Measurements from ENCODE around the gene ACTL10.

ACTL10 gene

GRCh38 chr20:33685328-33686099 lies 18.8 kb downstream of the ACTL10 start (continued):
- no peak for TF ChIP-seq ZNF530 (tag by site-specific recombination; IDR thresholded peaks at IDR 0.05; ENCODE audit: low read depth)
- TF ChIP-seq, protein P1, sequence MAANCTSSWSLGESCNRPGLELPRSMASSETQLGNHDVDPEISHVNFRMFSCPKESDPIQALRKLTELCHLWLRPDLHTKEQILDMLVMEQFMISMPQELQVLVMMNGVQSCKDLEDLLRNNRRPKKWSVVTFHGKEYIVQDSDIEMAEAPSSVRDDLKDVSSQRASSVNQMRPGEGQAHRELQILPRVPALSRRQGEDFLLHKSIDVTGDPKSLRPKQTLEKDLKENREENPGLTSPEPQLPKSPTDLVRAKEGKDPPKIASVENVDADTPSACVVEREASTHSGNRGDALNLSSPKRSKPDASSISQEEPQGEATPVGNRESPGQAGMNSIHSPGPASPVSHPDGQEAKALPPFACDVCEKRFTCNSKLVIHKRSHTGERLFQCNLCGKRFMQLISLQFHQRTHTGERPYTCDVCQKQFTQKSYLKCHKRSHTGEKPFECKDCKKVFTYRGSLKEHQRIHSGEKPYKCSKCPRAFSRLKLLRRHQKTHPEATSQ (tag by site-specific recombination; IDR thresholded peaks at IDR 0.05), result no peak
- TF ChIP-seq, protein P2, sequence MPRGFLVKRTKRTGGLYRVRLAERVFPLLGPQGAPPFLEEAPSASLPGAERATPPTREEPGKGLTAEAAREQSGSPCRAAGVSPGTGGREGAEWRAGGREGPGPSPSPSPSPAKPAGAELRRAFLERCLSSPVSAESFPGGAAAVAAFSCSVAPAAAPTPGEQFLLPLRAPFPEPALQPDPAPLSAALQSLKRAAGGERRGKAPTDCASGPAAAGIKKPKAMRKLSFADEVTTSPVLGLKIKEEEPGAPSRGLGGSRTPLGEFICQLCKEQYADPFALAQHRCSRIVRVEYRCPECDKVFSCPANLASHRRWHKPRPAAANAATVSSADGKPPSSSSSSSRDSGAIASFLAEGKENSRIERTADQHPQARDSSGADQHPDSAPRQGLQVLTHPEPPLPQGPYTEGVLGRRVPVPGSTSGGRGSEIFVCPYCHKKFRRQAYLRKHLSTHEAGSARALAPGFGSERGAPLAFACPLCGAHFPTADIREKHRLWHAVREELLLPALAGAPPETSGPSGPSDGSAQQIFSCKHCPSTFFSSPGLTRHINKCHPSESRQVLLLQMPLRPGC (tag by site-specific recombination; IDR thresholded peaks at IDR 0.05), result no peak; the same call in 1 of the 2 replicates
- TF ChIP-seq ZNF792 (tag by site-specific recombination; IDR thresholded peaks at IDR 0.05), result no peak
- peak; percentile 20; the same call in 1 of the 2 replicates for TF ChIP-seq ZIC2 (tag by site-specific recombination; IDR thresholded peaks at IDR 0.05)
- no peak for TF ChIP-seq ZNF16 (tag by site-specific recombination; IDR thresholded peaks at IDR 0.05; ENCODE audit: low read depth)
- TF ChIP-seq FEZF1 (tag by site-specific recombination; IDR thresholded peaks at IDR 0.05), result no peak
- TF ChIP-seq ZNF776 (tag by site-specific recombination; IDR thresholded peaks at IDR 0.05; ENCODE audit: borderline replicate concordance), result no peak
- TF ChIP-seq GFI1B (tag by site-specific recombination; IDR thresholded peaks at IDR 0.05), result no peak
- TF ChIP-seq ZNF2 (tag by site-specific recombination; IDR thresholded peaks at IDR 0.05), result no peak
- TF ChIP-seq ZNF341 (tag by site-specific recombination; IDR thresholded peaks at IDR 0.05; ENCODE audit: low read depth), result 0 out of 2 replicates have a peak, but pooled peaks have one; percentile 42
- TF ChIP-seq, protein P3, sequence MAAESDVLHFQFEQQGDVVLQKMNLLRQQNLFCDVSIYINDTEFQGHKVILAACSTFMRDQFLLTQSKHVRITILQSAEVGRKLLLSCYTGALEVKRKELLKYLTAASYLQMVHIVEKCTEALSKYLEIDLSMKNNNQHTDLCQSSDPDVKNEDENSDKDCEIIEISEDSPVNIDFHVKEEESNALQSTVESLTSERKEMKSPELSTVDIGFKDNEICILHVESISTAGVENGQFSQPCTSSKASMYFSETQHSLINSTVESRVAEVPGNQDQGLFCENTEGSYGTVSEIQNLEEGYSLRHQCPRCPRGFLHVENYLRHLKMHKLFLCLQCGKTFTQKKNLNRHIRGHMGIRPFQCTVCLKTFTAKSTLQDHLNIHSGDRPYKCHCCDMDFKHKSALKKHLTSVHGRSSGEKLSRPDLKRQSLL (tag by site-specific recombination; IDR thresholded peaks at IDR 0.05), result no peak
- no peak for TF ChIP-seq ZNF560 (tag by site-specific recombination; IDR thresholded peaks at IDR 0.05; ENCODE audit: borderline replicate concordance)
- no peak for TF ChIP-seq ZNF837 (tag by site-specific recombination; IDR thresholded peaks at IDR 0.05)
- no peak for TF ChIP-seq ZNF138 (tag by site-specific recombination; IDR thresholded peaks at IDR 0.05; ENCODE audit: borderline replicate concordance)
- no peak for TF ChIP-seq BCL11B (tag by site-specific recombination; IDR thresholded peaks at IDR 0.05; ENCODE audit: low read depth)
- TF ChIP-seq ZNF416 (tag by site-specific recombination; IDR thresholded peaks at IDR 0.05), result no peak
- TF ChIP-seq ZBTB48 (tag by site-specific recombination; IDR thresholded peaks at IDR 0.05), result no peak
- peak; percentile 58; the same call in 1 of the 2 replicates for TF ChIP-seq KLF7 (tag by site-specific recombination; IDR thresholded peaks at IDR 0.05; ENCODE audit: borderline replicate concordance)
- TF ChIP-seq ZNF791 (tag by site-specific recombination; IDR thresholded peaks at IDR 0.05), result no peak
- TF ChIP-seq GLIS2 (tag by site-specific recombination; IDR thresholded peaks at IDR 0.05), result 0 out of 2 replicates have a peak, but pooled peaks have one; percentile 16
- TF ChIP-seq SALL2 (tag by site-specific recombination; IDR thresholded peaks at IDR 0.05; ENCODE audit: borderline replicate concordance), result no peak
- no peak for TF ChIP-seq ZNF311 (tag by site-specific recombination; IDR thresholded peaks at IDR 0.05; ENCODE audit: borderline replicate concordance)
- no peak for TF ChIP-seq ZNF670 (tag by site-specific recombination; IDR thresholded peaks at IDR 0.05; ENCODE audit: low read depth)
- TF ChIP-seq ZNF433 (tag by site-specific recombination; IDR thresholded peaks at IDR 0.05; ENCODE audit: low read depth), result no peak
- TF ChIP-seq REPIN1 (tag by site-specific recombination; IDR thresholded peaks at IDR 0.05; ENCODE audit: low read depth), result no peak
- TF ChIP-seq ZNF510 (tag by site-specific recombination; IDR thresholded peaks at IDR 0.05; ENCODE audit: insufficient replicate concordance), result no peak
- TF ChIP-seq AEBP2 (tag by site-specific recombination; IDR thresholded peaks at IDR 0.05; ENCODE audit: borderline replicate concordance), result no peak
- no peak for TF ChIP-seq BCL6B (tag by site-specific recombination; IDR thresholded peaks at IDR 0.05)
- TF ChIP-seq ZNF423 (tag by site-specific recombination; IDR thresholded peaks at IDR 0.05), result no peak
- TF ChIP-seq, protein P4, sequence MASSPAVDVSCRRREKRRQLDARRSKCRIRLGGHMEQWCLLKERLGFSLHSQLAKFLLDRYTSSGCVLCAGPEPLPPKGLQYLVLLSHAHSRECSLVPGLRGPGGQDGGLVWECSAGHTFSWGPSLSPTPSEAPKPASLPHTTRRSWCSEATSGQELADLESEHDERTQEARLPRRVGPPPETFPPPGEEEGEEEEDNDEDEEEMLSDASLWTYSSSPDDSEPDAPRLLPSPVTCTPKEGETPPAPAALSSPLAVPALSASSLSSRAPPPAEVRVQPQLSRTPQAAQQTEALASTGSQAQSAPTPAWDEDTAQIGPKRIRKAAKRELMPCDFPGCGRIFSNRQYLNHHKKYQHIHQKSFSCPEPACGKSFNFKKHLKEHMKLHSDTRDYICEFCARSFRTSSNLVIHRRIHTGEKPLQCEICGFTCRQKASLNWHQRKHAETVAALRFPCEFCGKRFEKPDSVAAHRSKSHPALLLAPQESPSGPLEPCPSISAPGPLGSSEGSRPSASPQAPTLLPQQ (tag by site-specific recombination; IDR thresholded peaks at IDR 0.05), result no peak
- no peak for TF ChIP-seq ZNF701 (tag by site-specific recombination; IDR thresholded peaks at IDR 0.05)
